LNCAP (cell line): ENCODE measurements around the gene KRT38.

ENCODE experiments used
- CTCF ChIP-seq: fragments of 450-650 bp; IDR thresholded peaks from 2 replicates; pipeline ENCODE4 v1.5.1; 2017; ENCODE audit warnings: mild to moderate bottlenecking

Gene KRT38

GRCh38 chr17:41481036-41481435 is 40.3 kb upstream of the KRT38 start, which contains the start of gene KRT35:
TSS of gene KRT35 (minus strand) at chr17:41481151. CDS start at chr17:41481097, 54 bp downstream.
- TF ChIP-seq CTCF: no peak

- no peak for TF ChIP-seq CTCF
These were observed 39.8 kb upstream of the KRT38 start for GRCh38 chr17:41480581-41480980.

- TF ChIP-seq CTCF: no peak
These were observed 39.4 kb upstream of the KRT38 start for GRCh38 chr17:41480136-41480535.

GRCh38 chr17:41478237-41478636 is 37.5 kb upstream of the KRT38 start:
- no peak for TF ChIP-seq CTCF

- no peak for TF ChIP-seq CTCF
These were observed 36.4 kb upstream of the KRT38 start for GRCh38 chr17:41476866-41477815.

- TF ChIP-seq CTCF: no peak
These were observed 34.6 kb upstream of the KRT38 start for GRCh38 chr17:41475421-41475820.

GRCh38 chr17:41474863-41475262 is 34.1 kb upstream of the KRT38 start:
- no peak for TF ChIP-seq CTCF
